ENCODE results near the gene RPS26.
"Not testable (repeated sequence)": the region's sequence is repeated elsewhere in the genome, so short reads cannot be mapped to it uniquely, and the experiment has no call there.

Gene RPS26

DNA sequence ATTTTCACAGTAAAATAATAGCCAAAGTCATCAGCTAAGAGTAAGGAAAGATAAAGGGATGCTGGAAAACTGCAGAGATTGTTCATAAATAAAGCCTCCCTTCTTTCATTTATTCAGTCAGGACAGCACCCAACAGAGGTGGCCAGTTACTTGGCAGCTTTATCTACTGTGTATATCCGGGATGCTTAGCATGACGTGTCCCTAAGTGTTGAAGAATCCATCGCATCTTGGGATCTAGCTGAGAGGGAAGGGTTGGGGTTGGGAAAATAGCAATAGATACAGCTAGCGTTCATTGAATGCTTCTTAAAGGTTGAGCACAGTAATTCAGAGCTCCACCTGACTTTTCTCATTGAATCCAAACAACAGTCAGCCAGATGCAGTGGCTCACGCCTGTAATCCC is 32.7 kb downstream of the RPS26 start:
- Histone ChIP-seq H3K27me3 (no peaks in the 10 kb centered on the region), H3K4me1 (peaks cover 0 to 9% (median 2%) of the 10 kb centered on the region in 4 donors), H3K36me3 (no peaks in the 10 kb centered on the region), H3K9me3 (no peaks in the 10 kb centered on the region), H3K27ac (no peak overlapping the region), H3K4me3 (no peak overlapping the region)
- TF ChIP-seq, protein P1, sequence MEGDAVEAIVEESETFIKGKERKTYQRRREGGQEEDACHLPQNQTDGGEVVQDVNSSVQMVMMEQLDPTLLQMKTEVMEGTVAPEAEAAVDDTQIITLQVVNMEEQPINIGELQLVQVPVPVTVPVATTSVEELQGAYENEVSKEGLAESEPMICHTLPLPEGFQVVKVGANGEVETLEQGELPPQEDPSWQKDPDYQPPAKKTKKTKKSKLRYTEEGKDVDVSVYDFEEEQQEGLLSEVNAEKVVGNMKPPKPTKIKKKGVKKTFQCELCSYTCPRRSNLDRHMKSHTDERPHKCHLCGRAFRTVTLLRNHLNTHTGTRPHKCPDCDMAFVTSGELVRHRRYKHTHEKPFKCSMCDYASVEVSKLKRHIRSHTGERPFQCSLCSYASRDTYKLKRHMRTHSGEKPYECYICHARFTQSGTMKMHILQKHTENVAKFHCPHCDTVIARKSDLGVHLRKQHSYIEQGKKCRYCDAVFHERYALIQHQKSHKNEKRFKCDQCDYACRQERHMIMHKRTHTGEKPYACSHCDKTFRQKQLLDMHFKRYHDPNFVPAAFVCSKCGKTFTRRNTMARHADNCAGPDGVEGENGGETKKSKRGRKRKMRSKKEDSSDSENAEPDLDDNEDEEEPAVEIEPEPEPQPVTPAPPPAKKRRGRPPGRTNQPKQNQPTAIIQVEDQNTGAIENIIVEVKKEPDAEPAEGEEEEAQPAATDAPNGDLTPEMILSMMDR (IDR thresholded peaks at IDR 0.05), result no peak
- intact Hi-C loops (cut with DNase I; ENCODE audit: low total_unique reads), result no loop called here
- no peak for DNase-seq

DNA sequence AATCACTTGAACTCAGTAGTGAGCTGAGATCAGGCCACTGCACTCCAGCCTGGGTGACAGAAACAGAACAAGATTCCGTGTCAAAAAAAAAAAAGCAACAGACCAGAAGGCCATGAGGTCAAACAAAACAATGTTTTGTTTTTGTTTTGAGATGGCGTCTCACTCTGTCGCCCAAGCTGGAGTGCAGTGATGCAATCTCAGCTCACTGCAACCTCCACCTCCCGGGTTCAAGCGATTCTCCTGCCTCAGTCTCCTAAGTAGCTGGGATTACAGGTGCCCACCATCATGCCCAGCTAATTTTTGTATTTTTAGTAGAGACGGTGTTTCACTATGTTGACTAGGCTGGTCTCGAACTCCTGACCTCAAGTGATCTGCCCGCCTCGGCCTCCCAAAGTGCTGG is 36.2 kb downstream of the RPS26 start:
- H3K27ac ChIP-seq; intact Hi-C loops (cut with DNase I; ENCODE audit: low total_unique reads); H3K9me3 ChIP-seq; H3K27me3 ChIP-seq; H3K4me3 ChIP-seq; H3K36me3 ChIP-seq; DNase-seq: not testable (repeated sequence)
- H3K4me1 ChIP-seq, result peaks cover 0 to 22% (median 9%) of the 10 kb centered on the region in 4 donors

DNA sequence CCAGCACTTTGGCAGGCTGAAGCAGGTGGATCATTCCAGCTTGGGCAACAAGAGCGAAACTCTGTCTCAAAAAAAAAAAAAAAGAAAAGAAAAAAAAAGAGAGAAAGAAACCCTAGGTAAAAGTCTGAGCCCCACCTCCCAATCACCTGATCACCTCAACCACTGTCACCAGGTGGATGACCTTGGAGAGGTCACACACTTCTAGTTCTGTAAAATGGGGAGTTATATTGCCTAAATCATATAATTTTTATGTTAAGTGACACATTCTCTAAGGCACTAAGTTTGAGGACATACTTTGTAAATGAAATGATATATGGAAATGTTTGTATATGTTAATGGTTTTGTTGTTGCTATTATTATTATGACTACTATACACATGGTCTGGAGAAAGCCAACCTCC is 36.7 kb downstream of the RPS26 start:
- intact Hi-C loops (cut with DNase I; ENCODE audit: low total_unique reads), result no loop called here
- TF ChIP-seq, protein P1 (IDR thresholded peaks at IDR 0.05), result no peak
- H3K27ac ChIP-seq, result peak overlapping the region; percentile 73 to 79
- H3K36me3 ChIP-seq, result no peaks in the 10 kb centered on the region
- no peak for DNase-seq
- no peak overlapping the region for H3K4me3 ChIP-seq
- no peaks in the 10 kb centered on the region for H3K9me3 ChIP-seq
- peaks cover 0 to 6% of the 10 kb centered on the region in 2 donors for H3K27me3 ChIP-seq
- peaks cover 0 to 22% (median 9%) of the 10 kb centered on the region in 4 donors for H3K4me1 ChIP-seq

DNA sequence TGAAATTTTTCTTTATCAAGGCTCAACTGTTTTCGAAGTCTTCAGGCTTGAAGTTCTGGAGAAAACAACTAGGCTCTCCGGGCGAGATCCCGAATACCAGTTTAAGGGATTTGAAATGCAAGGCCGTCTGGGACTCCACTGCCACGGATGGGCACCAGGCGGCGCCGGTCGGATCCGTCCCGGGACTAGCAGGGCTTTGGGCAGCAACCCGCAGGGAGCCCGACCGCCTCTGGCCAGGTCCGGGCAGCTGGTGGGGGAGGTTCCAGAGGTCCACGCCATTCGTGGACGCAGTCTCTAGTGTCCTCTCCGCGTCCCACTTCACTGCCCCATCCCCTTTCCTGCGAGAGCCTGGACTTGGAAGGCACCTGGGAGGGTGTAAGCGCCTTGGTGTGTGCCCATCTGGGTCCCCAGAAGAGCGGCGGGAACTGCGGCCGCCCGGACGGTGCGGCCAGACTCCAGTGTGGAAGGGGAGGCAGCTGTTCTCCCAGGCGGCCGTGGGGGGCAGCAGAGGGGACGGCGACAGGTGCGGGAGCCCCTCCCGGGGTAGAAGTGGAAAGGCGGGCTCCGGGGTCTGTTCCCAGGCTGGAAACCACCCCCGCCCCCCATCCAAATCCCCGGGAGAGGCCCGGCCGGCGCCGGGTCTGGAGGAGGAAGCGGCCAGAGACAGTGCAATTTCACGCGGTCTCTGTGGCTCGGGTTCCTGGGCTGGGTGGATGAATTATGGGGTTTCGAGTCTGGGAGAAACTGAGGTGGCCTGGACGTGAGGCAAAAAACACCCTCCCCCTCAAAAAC is 37.4 kb downstream of the RPS26 start:
- H3K4me1 ChIP-seq, result peaks cover 0 to 22% (median 9%) of the 10 kb centered on the region in 4 donors
- H3K4me3 ChIP-seq, result peak overlapping the region; percentile 48 to 64
- peak; percentile 82 to 94 for DNase-seq
- intact Hi-C loops (cut with DNase I; ENCODE audit: low total_unique reads), result no loop called here
- H3K27me3 ChIP-seq, result peaks cover 0 to 6% of the 10 kb centered on the region in 2 donors
- no peaks in the 10 kb centered on the region for H3K9me3 ChIP-seq
- TF ChIP-seq, protein P1 (IDR thresholded peaks at IDR 0.05), result peak; percentile 73 to 74
- peak overlapping the region; percentile 73 to 79 for H3K27ac ChIP-seq
- H3K36me3 ChIP-seq, result no peaks in the 10 kb centered on the region

DNA sequence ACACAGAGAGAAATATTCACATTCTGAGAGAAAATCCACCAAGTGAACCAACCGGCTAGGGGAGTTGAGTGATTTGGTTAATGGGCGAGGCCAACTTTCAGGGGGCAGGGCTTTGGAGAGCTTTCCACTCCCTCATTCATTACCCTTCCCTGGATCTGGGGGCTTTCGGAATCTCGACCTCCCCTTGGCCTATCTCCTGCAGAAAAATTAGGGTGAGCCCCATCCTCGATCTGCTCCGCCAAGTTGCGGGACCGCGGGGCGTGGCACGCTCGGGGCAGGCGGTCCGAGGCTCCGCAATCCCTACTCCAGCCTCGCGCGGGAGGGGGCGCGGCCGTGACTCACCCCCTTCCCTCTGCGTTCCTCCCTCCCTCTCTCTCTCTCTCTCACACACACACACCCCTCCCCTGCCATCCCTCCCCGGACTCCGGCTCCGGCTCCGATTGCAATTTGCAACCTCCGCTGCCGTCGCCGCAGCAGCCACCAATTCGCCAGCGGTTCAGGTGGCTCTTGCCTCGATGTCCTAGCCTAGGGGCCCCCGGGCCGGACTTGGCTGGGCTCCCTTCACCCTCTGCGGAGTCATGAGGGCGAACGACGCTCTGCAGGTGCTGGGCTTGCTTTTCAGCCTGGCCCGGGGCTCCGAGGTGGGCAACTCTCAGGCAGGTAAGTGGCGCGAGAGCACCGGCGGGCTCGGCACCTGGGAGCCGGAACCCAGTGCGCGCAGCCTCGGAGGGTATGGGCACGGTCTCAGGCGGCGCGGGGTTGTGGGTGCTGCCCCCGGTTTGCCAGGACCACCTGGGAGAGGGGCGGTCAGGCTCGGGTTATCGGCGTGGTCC is 38.2 kb downstream of the RPS26 start, which contains the start of gene ERBB3:
Gene ERBB3, plus strand, starts transcription at position 443 of the 833 bp plus-strand sequence. Its CDS starts 136 bp downstream, at position 579.
- Histone ChIP-seq H3K27ac (peak within 1 kb of the TSS; percentile 73 to 79), H3K4me3 (peak within 1 kb of the TSS; percentile 48 to 64), H3K4me1 (peaks cover 0 to 22% (median 9%) of the 10 kb centered on the region in 4 donors), H3K27me3 (peaks cover 0 to 6% of the 10 kb centered on the region in 2 donors), H3K36me3 (no peaks in the 10 kb centered on the region), H3K9me3 (no peaks in the 10 kb centered on the region)
- TF ChIP-seq, protein P1 (IDR thresholded peaks at IDR 0.05), result peak in 1 of 2 experiments; percentile 22
- peak; percentile 62 to 88 for DNase-seq
- intact Hi-C loops (cut with DNase I; ENCODE audit: low total_unique reads), result no loop called here
